Measurements from ENCODE around the gene FAM47E. TPM values are rescaled to one million over a fixed set of nuclear protein-coding genes. Genes with fewer than 3 reads are reported as not detected.
A peak's percentile ranks its signal among the peaks of the same experiment; 100 is the strongest.

The FAM47E gene
- total RNA-seq (2021; fragmentation: NEBNext Ultra II Directional; extraction: Animal tissue kit (Norgen Biotek cat#: 25700)) (1.3 and 1.7 TPM in 2 replicates), polyA plus RNA-seq (2011; rRNA removed) (1.2 and 1.4 TPM in 2 replicates), polyA minus RNA-seq (2011; rRNA and poly(A)+ RNA removed) (1.1 and 1.3 TPM in 2 replicates)
- 1.7 TPM for polyA plus RNA-seq (2011; cell fraction: cytosol; rRNA removed)
- 1.4 TPM for polyA plus RNA-seq (2011; cell fraction: nucleus; rRNA removed)
- 0.86 to 1.4 TPM (median 0.93 TPM) in 4 replicates for polyA plus RNA-seq (2012, experiment 1 of 2)
- not detected for polyA plus RNA-seq (2012, experiment 2 of 2)
- polyA plus RNA-seq (2013, experiment 1 of 2), result 1.1 TPM
- 0.85 TPM for polyA plus RNA-seq (2013, experiment 2 of 2)
- 1.2 TPM for polyA minus RNA-seq (2011; cell fraction: cytosol; rRNA and poly(A)+ RNA removed)
- 2.1 TPM for polyA minus RNA-seq (2011; cell fraction: nucleus; rRNA and poly(A)+ RNA removed)
- long read RNA-seq, experiment 1, partial matches to known transcripts, result 1 of 3 reads
- long read RNA-seq, experiment 1, other reads (novel, unspliced or antisense), result 2 of 3 reads
- long read RNA-seq, experiment 2, result 0 reads

- Histone ChIP-seq H3K56ac (replicated peaks; ENCODE audit: insufficient read length, low read depth, low read length) (no peak within 1 kb of the TSS), H2BK15ac (ENCODE audit: low read length) (no peak within 1 kb of the TSS), H2BK120ac (replicated peaks; ENCODE audit: low read depth, low read length) (no peak within 1 kb of the TSS), H3K4me2 (ENCODE audit: insufficient read depth in 1 of 2, low read depth in 2 of 2, low read length in 2 of 2) (peak within 1 kb of the TSS; percentile 78 to 88), H4K20me1 (replicated peaks in 1 of 2; ENCODE audit: control insufficient read depth in 1 of 2, insufficient read depth in 2 of 2, low read length in 2 of 2) (no peaks in the 10 kb centered on the region), H2AFZ (ENCODE audit: low read length) (peak within 1 kb of the TSS; percentile 89), H3K36me3 (ENCODE audit: control insufficient read depth in 2 of 4, insufficient read depth in 4 of 4, low read length in 3 of 4) (no peaks in the 10 kb centered on the region), H2BK5ac (ENCODE audit: low read depth, low read length) (0 out of 2 replicates have a peak within 1 kb of the TSS, but pooled peaks have one; percentile 18), H2BK12ac (ENCODE audit: low read depth, low read length) (peak within 1 kb of the TSS; percentile 60; the same call in 1 of the 2 replicates), H3K9me3 (ENCODE audit: insufficient read depth in 2 of 2, low read depth in 1 of 2, low read length in 1 of 2) (no peaks in the 10 kb centered on the region), H2BK20ac (ENCODE audit: low read length) (no peak within 1 kb of the TSS), H3K23me2 (ENCODE audit: low read depth, low read length) (peaks cover 4% of the 10 kb centered on the region; the same call in 1 of the 2 replicates), H4K5ac (ENCODE audit: insufficient read length, low read depth, low read length) (no peak within 1 kb of the TSS), H3K23ac (ENCODE audit: insufficient read length) (no peak within 1 kb of the TSS), H4K8ac (ENCODE audit: extremely low read depth, insufficient read depth, low read length) (peak within 1 kb of the TSS; percentile 86; the same call in 1 of the 2 replicates), H3K9ac (replicated peaks in 1 of 4; ENCODE audit: extremely low read depth in 1 of 4, low read depth in 3 of 4, low read length in 3 of 4) (peak within 1 kb of the TSS in 2 of 4 experiments; percentile 46 to 56; a peak in 4 of 7 replicates), H2AK5ac (ENCODE audit: low read depth, low read length) (no peak within 1 kb of the TSS), H3K27me3 (replicated peaks in 1 of 4; ENCODE audit: control insufficient read depth in 3 of 4, extremely low read depth in 1 of 4, insufficient read depth in 3 of 4, low read length in 3 of 4) (peaks cover 0 to 6% (median 2%) of the 10 kb centered on the region in 4 experiments; a peak in 3 of 7 replicates), H3K18ac (ENCODE audit: extremely low read depth, low read length) (no peak within 1 kb of the TSS), H3K4ac (replicated peaks; ENCODE audit: insufficient read length, low read depth, low read length) (no peak within 1 kb of the TSS), H4K91ac (replicated peaks; ENCODE audit: insufficient read length, low read length) (no peak within 1 kb of the TSS), H3K4me3 (ENCODE audit: extremely low read depth in 1 of 4, insufficient read depth in 2 of 4, low read depth in 3 of 4, low read length in 4 of 4) (peak within 1 kb of the TSS; percentile 52 to 64 (median 53)), H3K14ac (ENCODE audit: insufficient read length) (no peak within 1 kb of the TSS), H3K79me2 (ENCODE audit: control insufficient read depth in 1 of 2, insufficient read depth in 2 of 2, low read length in 2 of 2) (no peaks in the 10 kb centered on the region), H3K4me1 (replicated peaks in 1 of 4; ENCODE audit: control insufficient read depth in 3 of 4, insufficient read depth in 4 of 4, low read length in 3 of 4) (peaks cover 0 to 3% (median 3%) of the 10 kb centered on the region in 4 experiments; a peak in 6 of 7 replicates), H3K27ac (ENCODE audit: low read depth, low read length) (no peak within 1 kb of the TSS), H3K79me1 (ENCODE audit: low read depth, low read length) (no peaks in the 10 kb centered on the region)
- DNase-seq (ENCODE audit: low read depth in 1 of 2, low spot score in 2 of 2), result peak; percentile 60 to 98
- ChIA-PET POLR2A (ENCODE audit: partially characterized antibody) (interaction anchor here (0.8 to 1.9 kb wide), 6 partner anchors 11 to 103 kb away, joined by 3 to 5 read pairs (median 3); partner anchors contain the start of genes NUP54 and SCARB2), CTCF (ENCODE audit: partially characterized antibody) (interaction anchor here (0.6 to 5.8 kb wide), 7 partner anchors 11 to 125 kb away, joined by 3 to 44 read pairs (median 6); no protein-coding TSS in a partner anchor)
- FAIRE-seq, result no peak
- WGBS, 2 experiments (ENCODE audit: extremely low coverage in 1 of 2, insufficient coverage in 1 of 2, insufficient read length in 1 of 2, insufficient replicate concordance in 2 of 2, low coverage in 1 of 2, low lambda C conversion rate in 2 of 2, missing lambda C conversion rate in 1 of 2), result 12% methylated on average over 61 of the region's 68 CpGs; no CpG with 5 or more reads in 1 of the 2 experiments
- TF ChIP-seq ASH2L (IDR thresholded peaks at IDR 0.05; ENCODE audit: low read length) (peak; percentile 90), BACH1 (IDR thresholded peaks at IDR 0.05; ENCODE audit: low read length) (no peak; the same call in 1 of the 2 replicates), CTCF (IDR thresholded peaks at IDR 0.05; ENCODE audit: control extremely low read depth in 1 of 3, insufficient read depth in 1 of 3, low read depth in 1 of 3, low read length in 3 of 3) (peak; percentile 17 to 51 (median 33)), YY1 (IDR thresholded peaks at IDR 0.05; ENCODE audit: low read depth, low read length) (peak; percentile 90), RBBP5 (IDR thresholded peaks at IDR 0.05; ENCODE audit: borderline replicate concordance, low read depth, low read length) (peak; percentile 51; the same call in 1 of the 2 replicates), POLR2A (IDR thresholded peaks at IDR 0.05; ENCODE audit: control extremely low read depth in 1 of 2, low read depth in 2 of 2, low read length in 2 of 2) (peak in 1 of 2 experiments; percentile 65; a peak in 1 of 3 replicates)
Measured at GRCh38 chr4:76251441-76252270, at the start of gene FAM47E. FAM47E (plus strand) TSS chr4:76251721; CDS start chr4:76251747, 26 bp downstream.

All from H1 (cell line).